GM18909 (cell line): ENCODE results near the gene PROKR2.

Experiments used
- ATAC-seq: cut with Tn5 transposase; IDR thresholded peaks from one replicate; pipeline ENCODE4 v1.9.1; 2021; ENCODE audit warnings: mild to moderate bottlenecking; ENCODE audit not compliant: unreplicated experiment, poor library complexity

The PROKR2 gene

DNA sequence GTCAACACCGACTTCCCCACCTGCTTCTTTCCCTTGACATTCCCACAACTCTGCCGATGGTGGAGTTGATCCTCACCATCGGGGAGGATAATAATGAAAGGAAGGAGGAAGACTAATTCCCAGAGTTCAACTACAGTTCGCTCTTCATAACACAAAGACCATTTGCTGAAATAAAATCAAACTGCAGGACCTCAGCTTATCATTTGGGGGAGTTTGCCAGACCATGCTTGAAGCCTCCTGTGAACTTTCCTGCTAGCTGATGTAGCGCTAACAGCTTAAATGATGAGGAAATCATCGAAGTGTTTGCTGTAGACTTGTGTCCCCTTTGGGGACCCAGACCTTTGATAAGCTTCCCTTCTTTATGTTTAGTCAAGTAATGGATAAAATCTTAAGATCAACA is 26.2 kb downstream of the PROKR2 start:
- ATAC-seq = no peak

DNA sequence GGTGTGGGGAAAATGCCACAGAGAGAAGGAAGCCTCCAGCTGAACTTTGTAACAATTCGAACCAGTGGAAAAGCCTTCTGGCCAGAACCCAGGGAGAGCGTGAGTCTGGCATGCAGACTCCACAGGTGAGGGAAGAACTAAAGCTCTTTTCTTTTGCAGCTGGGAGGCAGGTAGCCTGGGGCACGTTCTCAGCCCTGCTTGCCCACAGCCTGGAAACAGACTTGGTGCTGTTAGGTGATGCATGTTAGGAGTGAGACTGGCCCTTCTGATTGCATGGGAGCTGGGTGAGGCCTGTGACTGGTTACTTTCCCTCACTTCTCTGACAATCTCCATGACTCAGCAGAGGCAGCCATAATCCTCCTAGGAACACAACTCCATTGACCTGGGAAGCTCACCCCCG is 34.2 kb downstream of the PROKR2 start:
- ATAC-seq = no peak

DNA sequence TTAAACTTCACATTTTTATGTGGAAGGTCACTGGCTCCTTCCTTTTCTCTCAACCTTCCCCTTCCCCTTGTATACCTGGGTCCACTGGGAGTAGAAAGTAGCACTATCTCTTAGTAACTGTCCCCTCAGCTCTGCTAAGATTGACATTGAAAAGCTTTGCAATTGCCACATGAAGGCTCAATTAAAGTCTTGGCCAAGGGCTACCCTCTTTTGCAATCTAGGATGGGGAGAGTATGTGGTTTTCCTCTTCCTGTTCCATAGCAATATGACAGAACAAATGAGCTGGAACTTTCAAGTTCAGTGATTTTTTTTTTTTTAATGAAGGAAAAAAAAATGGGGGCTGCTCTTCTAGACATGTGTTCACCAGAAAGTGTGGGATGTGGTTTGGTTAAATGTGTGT is 37.1 kb downstream of the PROKR2 start:
- no peak for ATAC-seq

DNA sequence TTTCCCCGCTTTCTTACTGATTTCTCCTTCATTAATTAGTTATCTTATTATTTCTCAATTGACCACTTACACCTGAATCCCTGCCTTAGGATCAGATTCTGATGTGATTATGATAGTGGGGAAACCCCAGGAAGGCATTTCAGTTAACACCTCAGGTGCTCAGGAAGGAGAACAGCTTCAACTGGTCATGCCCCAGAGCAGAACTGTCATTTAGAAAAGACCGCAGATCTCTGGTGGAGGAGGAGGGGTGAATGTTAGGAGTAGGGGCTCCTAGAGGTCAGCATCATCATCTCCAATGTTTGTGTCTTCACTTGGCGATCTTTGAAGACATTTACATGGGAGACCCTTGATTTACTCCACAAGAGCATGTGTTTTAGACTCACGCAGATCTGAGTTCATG is 44.5 kb downstream of the PROKR2 start:
- ATAC-seq = no peak

DNA sequence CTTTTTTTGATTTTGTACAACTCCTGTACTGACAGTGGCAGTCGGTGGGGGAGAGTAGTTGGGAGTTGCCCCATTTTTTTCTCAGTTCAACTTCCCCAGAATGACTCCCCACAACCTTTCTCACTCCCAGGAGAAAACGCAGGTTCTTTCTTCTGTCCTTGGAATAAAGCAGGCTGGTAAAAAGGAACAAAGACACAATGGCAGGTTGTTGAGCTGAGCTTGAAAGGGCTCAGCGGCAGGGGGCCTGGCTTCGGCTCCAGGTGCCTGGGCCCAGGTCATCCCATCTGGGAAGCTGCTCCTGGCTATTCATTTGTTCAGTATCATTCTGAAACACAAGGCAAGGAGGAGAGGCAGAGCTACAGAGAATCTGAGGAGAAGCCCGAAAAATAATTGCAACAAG is 46.2 kb downstream of the PROKR2 start:
- no peak for ATAC-seq

DNA sequence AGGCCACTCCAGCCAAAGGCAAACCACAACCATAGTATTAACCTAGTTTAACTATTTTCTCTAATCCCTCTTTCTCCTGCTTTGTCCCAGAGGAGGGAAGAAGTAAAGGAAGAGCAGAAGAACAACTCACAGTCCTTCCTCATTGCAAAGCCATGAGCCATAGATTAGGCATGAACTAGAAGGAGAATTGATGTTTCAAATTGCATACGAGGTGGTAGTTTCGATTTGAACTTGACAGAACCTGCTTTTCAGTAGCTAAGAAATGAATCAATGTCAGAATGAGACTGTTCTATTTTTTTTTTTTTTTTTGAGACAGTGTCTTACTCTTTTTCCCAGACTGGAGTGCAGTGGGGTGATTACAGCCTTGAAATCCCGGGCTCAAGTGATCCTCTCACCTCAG is 48.3 kb downstream of the PROKR2 start:
- ATAC-seq = no peak

DNA sequence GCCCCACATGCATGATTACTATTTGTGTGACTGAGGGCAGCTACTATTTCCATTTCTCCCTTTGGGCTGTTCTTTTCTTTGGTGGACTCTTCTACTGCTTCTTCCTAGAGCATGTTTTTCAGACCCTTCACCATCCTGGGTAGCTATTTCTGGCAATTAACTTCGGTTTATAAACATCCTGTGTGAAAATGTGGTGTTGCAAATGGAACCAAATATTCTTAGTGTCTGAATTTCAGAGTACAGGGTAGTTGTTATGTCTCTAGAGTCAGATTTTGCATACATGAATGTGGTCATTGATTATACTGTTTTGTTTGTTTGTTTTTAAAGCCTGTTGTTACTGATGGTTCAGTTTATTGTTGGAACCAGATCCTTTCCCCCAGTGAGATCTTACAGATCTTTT is 49.7 kb downstream of the PROKR2 start:
- no peak for ATAC-seq
